OCI-LY3 (cell line): ENCODE measurements around the gene GCNT4.

Experiments used
- EZH2phosphoT487 ChIP-seq: fragments of 200-600 bp; shearing (Covaris generic); IDR thresholded peaks from 2 replicates; pipeline ENCODE4 v1.6.1; 2018; ENCODE audit warnings: antibody characterized with exemption, mixed run types, low read depth
- TF ChIP-seq, protein P1 (sequence below): fragments of 200-600, 300-600 bp; sonication (generic); IDR thresholded peaks from 2 replicates; pipeline ENCODE4 v1.5.1; 2014; ENCODE audit warnings: antibody characterized with exemption, low read length, low read depth

DNA sequence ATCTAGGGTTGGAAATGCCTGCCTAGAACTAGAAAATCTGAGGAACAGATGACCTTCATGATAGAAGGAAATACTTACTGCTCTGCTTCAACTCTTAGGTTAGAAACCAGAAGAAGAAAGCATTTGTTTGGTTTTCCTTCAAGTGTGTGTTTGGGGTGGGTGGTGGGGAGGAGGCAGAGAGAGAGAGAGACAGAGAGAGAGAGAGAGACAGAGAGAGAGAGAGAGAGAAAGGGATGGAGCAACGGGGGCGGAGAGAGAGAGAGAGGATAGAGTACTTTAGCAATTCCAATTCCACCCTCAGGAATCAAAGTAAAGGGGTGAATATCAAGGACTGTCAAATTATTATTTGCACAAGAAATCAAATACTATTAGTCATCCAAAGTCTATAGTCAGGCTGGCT, 29.2 kb upstream of the GCNT4 start:
- TF ChIP-seq EZH2phosphoT487, result no peak
- TF ChIP-seq, protein P1, sequence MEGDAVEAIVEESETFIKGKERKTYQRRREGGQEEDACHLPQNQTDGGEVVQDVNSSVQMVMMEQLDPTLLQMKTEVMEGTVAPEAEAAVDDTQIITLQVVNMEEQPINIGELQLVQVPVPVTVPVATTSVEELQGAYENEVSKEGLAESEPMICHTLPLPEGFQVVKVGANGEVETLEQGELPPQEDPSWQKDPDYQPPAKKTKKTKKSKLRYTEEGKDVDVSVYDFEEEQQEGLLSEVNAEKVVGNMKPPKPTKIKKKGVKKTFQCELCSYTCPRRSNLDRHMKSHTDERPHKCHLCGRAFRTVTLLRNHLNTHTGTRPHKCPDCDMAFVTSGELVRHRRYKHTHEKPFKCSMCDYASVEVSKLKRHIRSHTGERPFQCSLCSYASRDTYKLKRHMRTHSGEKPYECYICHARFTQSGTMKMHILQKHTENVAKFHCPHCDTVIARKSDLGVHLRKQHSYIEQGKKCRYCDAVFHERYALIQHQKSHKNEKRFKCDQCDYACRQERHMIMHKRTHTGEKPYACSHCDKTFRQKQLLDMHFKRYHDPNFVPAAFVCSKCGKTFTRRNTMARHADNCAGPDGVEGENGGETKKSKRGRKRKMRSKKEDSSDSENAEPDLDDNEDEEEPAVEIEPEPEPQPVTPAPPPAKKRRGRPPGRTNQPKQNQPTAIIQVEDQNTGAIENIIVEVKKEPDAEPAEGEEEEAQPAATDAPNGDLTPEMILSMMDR, result no peak
